PC-3 (cell line): ENCODE measurements around the gene UMODL1. TPM values are rescaled to one million over a fixed set of nuclear protein-coding genes. Genes with fewer than 3 reads are reported as not detected.

Experiments used
- ATAC-seq: fragments of 200-7000 bp; cut with Tn5 transposase; 2 replicates; pipeline ENCODE4 v1.9.1; 2020; ENCODE audit warnings: mild to moderate bottlenecking, moderate library complexity
- BruUV-seq: library from RNA; stranded (reverse); fragments of 400-500 nt; replicated peaks from 2 replicates; lab custom pipeline; 2021; lab: Mats Ljungman, UMichigan
- CTCF ChIA-PET: fragments of 300-600 bp; sonication (Branson Sonifier 250); formaldehyde crosslinking; loops from one replicate; lab custom pipeline; 2022; ENCODE audit warnings: antibody characterized with exemption; lab: Charles Lee
- POLR2A ChIA-PET: fragments of 300-600 bp; sonication (Branson Sonifier 250); formaldehyde crosslinking; loops from one replicate; lab custom pipeline; 2022; ENCODE audit warnings: antibody characterized with exemption; ENCODE audit not compliant: unreplicated experiment; lab: Charles Lee
- DNase-seq: peaks from one replicate; pipeline ENCODE4 v3.0.0-alpha.2; 2015
- H2AFZ ChIP-seq: fragments of 300-600 bp; sonication (generic); 2 replicates; pipeline ENCODE4 v1.6.0; 2016; ENCODE audit warnings: antibody characterized with exemption, low read length
- H3F3A ChIP-seq: fragments of 300-600 bp; sonication (generic); one replicate; pipeline ENCODE4 v1.6.0; 2017; ENCODE audit warnings: antibody characterized with exemption, low read length, control low read depth, mild to moderate bottlenecking; ENCODE audit not compliant: unreplicated experiment
- H3K27ac ChIP-seq: fragments of 300-600 bp; sonication (generic); 2 replicates; pipeline ENCODE4 v1.5.1; 2016; ENCODE audit warnings: mild to moderate bottlenecking, low read length
- H3K27me3 ChIP-seq: fragments of 300-600 bp; sonication (generic); 2 replicates; pipeline ENCODE4 v1.6.1; 2016; ENCODE audit warnings: low read length, mixed read lengths
- H3K36me3 ChIP-seq: fragments of 300-600 bp; sonication (generic); 2 replicates; pipeline ENCODE4 v1.6.1; 2016; ENCODE audit warnings: low read depth, mixed run types, low read length, mixed read lengths
- H3K4me1 ChIP-seq: fragments of 300-600 bp; sonication (generic); 2 replicates; pipeline ENCODE4 v1.5.1; 2016; ENCODE audit warnings: low read length; ENCODE audit not compliant: insufficient read depth
- H3K4me2 ChIP-seq: fragments of 300-600 bp; sonication (generic); 2 replicates; pipeline ENCODE4 v1.6.0; 2016; ENCODE audit warnings: low read length
- H3K4me3 ChIP-seq: fragments of 300-600 bp; sonication (generic); 2 replicates; pipeline ENCODE4 v1.5.1; 2016; ENCODE audit warnings: mild to moderate bottlenecking, low read length, mixed read lengths
- H3K79me2 ChIP-seq: fragments of 300-600 bp; sonication (generic); 2 replicates; pipeline ENCODE4 v1.6.1; 2017; ENCODE audit warnings: low read length, mixed read lengths
- H3K9ac ChIP-seq: fragments of 300-600 bp; sonication (generic); 2 replicates; pipeline ENCODE4 v1.6.0; 2016; ENCODE audit warnings: mild to moderate bottlenecking, low read length
- H3K9me2 ChIP-seq: fragments of 300-600 bp; sonication (generic); replicated peaks from 2 replicates; pipeline ENCODE4 v1.6.1; 2016; ENCODE audit warnings: mixed run types, low read length, mixed read lengths
- H3K9me3 ChIP-seq: fragments of 300-600 bp; sonication (generic); 2 replicates; pipeline ENCODE4 v1.6.1; 2016; ENCODE audit warnings: low read length, mixed read lengths
- H4K20me1 ChIP-seq: fragments of 300-600 bp; sonication (generic); 2 replicates; pipeline ENCODE4 v1.6.1; 2016; ENCODE audit warnings: low read length, mixed read lengths
- CTCF ChIP-seq: fragments of 300-600 bp; sonication (generic); conservative IDR thresholded peaks from 2 replicates; pipeline ENCODE4 v1.5.1; 2017; ENCODE audit warnings: antibody characterized with exemption, low read depth, mild to moderate bottlenecking, low read length
- EZH2 ChIP-seq: fragments of 300-600 bp; sonication (generic); IDR thresholded peaks from one replicate; pipeline ENCODE4 v1.6.1; 2017; ENCODE audit warnings: antibody characterized with exemption, mild to moderate bottlenecking, low read length; ENCODE audit not compliant: unreplicated experiment
- EZH2phosphoT487 ChIP-seq: fragments of 300-600 bp; sonication (generic); IDR thresholded peaks from 2 replicates; pipeline ENCODE4 v1.6.1; 2018; ENCODE audit warnings: mild to moderate bottlenecking, antibody characterized with exemption, low read length, borderline replicate concordance
- intact Hi-C: fragments of 100-400 bp; cut with micrococcal nuclease; formaldehyde crosslinking; loops from 2 replicates; pipeline ENCODE4 v1.9.0; 2023
- total RNA-seq: library from RNA; depleted of rRNA; stranded (reverse); fragments of >200 nt; gene quantifications from 2 replicates; pipeline ENCODE4 v1.2.3, GENCODE V29; 2014

Gene UMODL1
- total RNA-seq, 1 experiment from 2014 or later, result not detected

GRCh38 chr21:42151948-42152220 is 80.8 kb downstream of the UMODL1 start:
- H3F3A ChIP-seq, result no peaks in the 10 kb centered on the region
- intact Hi-C loops, result no loop called here
- no peak for TF ChIP-seq EZH2phosphoT487
- no peak for TF ChIP-seq EZH2
- TF ChIP-seq CTCF, result no peak
- no peak overlapping the region for H3K4me2 ChIP-seq
- H3K9me2 ChIP-seq, result no peaks in the 10 kb centered on the region
- ATAC-seq, result no peak
- H3K9ac ChIP-seq, result no peak overlapping the region
- H3K4me3 ChIP-seq, result no peak overlapping the region
- BruUV-seq, result no TSS peak
- DNase-seq, result no peak
- CTCF ChIA-PET, result no interaction called here
- no peaks in the 10 kb centered on the region for H3K79me2 ChIP-seq
- H2AFZ ChIP-seq, result no peak overlapping the region
- no peaks in the 10 kb centered on the region for H3K36me3 ChIP-seq
- no peak overlapping the region for H3K27ac ChIP-seq
- H3K4me1 ChIP-seq, result no peaks in the 10 kb centered on the region
- no peaks in the 10 kb centered on the region for H4K20me1 ChIP-seq
- POLR2A ChIA-PET, result no interaction called here
- H3K9me3 ChIP-seq, result no peaks in the 10 kb centered on the region
- H3K27me3 ChIP-seq, result no peaks in the 10 kb centered on the region

- Histone ChIP-seq H3K27me3 (no peaks in the 10 kb centered on the region), H3K9me3 (no peaks in the 10 kb centered on the region), H3K4me3 (no peak overlapping the region), H4K20me1 (no peaks in the 10 kb centered on the region), H3K27ac (no peak overlapping the region), H3K4me1 (no peaks in the 10 kb centered on the region), H3K79me2 (no peaks in the 10 kb centered on the region), H3K9me2 (no peaks in the 10 kb centered on the region), H3K4me2 (no peak overlapping the region), H2AFZ (no peak overlapping the region), H3F3A (no peaks in the 10 kb centered on the region), H3K36me3 (no peaks in the 10 kb centered on the region), H3K9ac (no peak overlapping the region)
- BruUV-seq, result no TSS peak
- DNase-seq (no peak), ATAC-seq (no peak)
- CTCF ChIA-PET, result no interaction called here
- intact Hi-C loops, result no loop called here
- TF ChIP-seq EZH2phosphoT487 (no peak), EZH2 (no peak), CTCF (no peak)
- POLR2A ChIA-PET, result no interaction called here
These were observed 82.0 kb downstream of the UMODL1 start for GRCh38 chr21:42153046-42153686.

GRCh38 chr21:42153746-42154145 is 82.6 kb downstream of the UMODL1 start:
- Histone ChIP-seq H3K9me2 (no peaks in the 10 kb centered on the region), H3K9ac (no peak overlapping the region), H3K4me1 (no peaks in the 10 kb centered on the region), H3K9me3 (no peaks in the 10 kb centered on the region), H3K79me2 (no peaks in the 10 kb centered on the region), H3K27ac (no peak overlapping the region), H2AFZ (no peak overlapping the region), H3K36me3 (no peaks in the 10 kb centered on the region), H3K4me3 (no peak overlapping the region), H4K20me1 (no peaks in the 10 kb centered on the region), H3K27me3 (no peaks in the 10 kb centered on the region), H3K4me2 (no peak overlapping the region), H3F3A (no peaks in the 10 kb centered on the region)
- POLR2A ChIA-PET, result no interaction called here
- DNase-seq (no peak), ATAC-seq (no peak)
- intact Hi-C loops, result no loop called here
- CTCF ChIA-PET, result no interaction called here
- TF ChIP-seq EZH2, result no peak
- no TSS peak for BruUV-seq
